GM12872 (cell line): ENCODE data around the gene PRKCE.

Experiments used
- TF ChIP-seq, protein P1 (sequence below): IDR thresholded peaks from 3 replicates; pipeline ENCODE4 v1.5.1; 2011; ENCODE audit warnings: low read depth, mild to moderate bottlenecking, low read length, moderate library complexity; ENCODE audit not compliant: insufficient read depth

The PRKCE gene

DNA sequence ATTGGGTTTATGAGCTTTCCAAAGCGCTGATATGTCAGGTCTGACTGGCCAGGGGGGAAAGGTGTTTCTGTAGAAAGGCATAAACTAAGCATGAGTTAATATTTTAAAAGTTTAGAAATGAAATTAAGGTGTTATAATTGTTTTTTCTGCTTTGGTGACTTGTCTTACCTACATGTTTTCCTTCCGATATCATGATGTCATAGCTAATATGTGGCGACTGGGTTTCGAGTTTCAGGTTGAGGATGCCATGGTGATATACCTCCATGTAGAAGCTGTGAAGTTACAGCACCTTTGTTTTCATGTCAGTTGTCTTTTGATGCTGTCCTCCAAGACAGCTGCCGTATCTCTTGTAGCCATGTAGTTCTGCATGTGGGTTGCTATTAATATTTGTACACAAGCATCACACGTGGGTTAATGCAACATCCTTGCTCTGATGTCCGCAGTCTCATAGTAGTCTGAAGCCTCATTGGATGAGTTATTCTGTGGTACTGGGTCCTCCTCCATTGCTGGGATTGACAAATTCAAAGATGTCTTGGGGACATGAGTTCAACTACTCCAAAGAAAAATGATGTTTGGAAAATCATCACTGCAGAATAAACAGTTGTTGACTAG is 230.6 kb downstream of the PRKCE start:
- TF ChIP-seq, protein P1, sequence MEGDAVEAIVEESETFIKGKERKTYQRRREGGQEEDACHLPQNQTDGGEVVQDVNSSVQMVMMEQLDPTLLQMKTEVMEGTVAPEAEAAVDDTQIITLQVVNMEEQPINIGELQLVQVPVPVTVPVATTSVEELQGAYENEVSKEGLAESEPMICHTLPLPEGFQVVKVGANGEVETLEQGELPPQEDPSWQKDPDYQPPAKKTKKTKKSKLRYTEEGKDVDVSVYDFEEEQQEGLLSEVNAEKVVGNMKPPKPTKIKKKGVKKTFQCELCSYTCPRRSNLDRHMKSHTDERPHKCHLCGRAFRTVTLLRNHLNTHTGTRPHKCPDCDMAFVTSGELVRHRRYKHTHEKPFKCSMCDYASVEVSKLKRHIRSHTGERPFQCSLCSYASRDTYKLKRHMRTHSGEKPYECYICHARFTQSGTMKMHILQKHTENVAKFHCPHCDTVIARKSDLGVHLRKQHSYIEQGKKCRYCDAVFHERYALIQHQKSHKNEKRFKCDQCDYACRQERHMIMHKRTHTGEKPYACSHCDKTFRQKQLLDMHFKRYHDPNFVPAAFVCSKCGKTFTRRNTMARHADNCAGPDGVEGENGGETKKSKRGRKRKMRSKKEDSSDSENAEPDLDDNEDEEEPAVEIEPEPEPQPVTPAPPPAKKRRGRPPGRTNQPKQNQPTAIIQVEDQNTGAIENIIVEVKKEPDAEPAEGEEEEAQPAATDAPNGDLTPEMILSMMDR, result no peak

DNA sequence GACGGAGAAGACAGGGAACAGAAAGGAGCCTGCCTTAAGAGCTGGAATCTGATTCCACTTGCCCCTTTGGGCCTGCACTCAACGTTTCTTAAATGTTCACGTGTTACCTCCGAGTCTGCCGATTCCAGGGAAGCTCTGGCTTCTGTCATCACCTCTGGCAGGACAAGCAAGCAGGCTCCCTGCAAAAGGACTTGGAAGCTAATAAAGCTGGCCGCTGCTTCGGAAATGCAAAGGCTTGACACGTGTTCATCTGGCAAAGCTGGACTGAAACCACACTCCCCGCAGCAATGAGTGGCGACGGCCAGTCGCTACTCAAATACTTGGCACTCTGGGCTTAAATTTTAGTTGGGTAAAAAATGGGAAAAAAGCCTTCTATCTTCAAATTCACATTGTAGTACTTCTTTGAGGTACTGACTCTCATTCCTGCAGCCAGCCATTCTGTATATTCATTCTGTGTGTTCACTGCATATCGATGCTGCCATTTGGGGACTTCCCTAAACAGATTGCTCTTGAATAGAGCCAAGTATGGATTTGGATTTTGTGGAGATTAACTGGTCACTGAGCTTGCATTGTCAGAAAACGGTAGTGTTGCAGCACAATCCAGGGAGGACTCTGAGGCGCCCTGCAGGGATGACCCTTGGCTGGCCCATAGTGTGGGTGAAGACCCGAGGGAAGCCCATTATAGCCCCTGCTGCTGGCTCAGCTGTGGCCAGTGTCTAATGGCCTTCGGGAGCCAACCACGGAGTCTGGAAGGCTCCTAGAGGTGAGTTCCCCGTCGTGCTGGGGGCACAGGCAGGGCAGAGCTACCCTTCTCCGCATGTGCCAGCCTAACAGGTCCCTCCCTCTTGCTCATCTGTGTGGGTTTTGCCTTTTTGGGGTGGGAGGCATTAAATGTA is 231.5 kb downstream of the PRKCE start:
- TF ChIP-seq, protein P1, result no peak

DNA sequence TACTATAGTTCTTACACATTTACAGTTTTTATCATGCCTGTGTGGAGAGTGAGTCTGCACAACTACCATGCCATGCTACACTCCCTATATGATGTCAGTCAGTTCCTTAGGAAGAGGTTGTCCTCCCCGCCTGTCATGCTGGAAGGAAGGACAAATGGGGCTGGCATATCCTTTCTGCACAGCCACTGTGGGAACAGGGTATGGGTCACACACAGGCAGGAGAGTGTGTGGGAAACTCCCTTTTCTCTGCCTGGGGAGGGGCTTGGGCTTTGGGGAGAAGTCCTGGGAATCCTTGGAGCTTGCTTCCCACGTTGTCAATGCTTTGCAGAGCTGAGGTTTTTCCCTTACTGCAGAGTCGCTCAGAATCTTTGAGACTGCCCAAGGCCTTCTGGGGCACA is 232.1 kb downstream of the PRKCE start:
- TF ChIP-seq, protein P1, result no peak

DNA sequence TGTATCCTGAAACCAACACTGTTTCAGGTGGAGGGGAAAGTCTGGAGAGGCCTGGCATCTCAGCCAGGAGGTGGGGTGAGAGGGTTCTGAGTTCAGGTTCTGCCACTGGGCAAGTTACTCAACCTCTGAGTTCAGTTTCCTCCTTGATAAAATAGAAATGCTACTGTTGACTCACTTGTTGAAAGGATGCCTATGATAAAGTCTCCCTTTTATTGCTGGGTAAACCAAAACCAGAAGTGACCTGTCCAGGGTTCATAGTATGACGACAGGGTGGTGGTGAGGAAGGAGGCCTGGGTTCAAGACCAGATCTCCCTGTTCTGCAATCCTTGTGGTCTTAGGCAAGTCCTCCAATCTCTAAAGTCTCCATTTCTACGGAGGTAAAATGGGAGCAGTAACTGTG is 232.7 kb downstream of the PRKCE start:
- TF ChIP-seq, protein P1, result no peak

DNA sequence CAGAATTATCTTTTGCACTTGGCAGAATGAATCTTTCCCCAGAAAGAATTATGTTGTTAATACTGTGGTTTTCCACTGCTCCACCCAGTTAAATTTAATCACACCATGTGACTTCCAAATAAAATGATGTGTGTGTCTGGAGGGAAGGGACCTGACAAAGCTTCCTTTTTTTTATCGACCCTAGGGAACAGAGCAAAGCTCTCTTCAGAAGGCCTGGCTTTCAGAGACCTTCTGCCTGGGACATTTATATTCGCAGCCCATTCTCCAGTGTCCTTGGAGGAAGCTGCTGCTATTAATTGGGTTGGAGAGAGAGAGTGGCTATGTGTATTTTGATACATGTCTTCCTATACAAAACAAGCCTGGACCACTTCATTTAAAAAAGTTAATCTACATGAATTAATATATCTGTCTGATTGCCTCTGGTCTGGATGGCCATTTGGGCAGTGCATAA is 233.7 kb downstream of the PRKCE start:
- TF ChIP-seq, protein P1, result no peak

DNA sequence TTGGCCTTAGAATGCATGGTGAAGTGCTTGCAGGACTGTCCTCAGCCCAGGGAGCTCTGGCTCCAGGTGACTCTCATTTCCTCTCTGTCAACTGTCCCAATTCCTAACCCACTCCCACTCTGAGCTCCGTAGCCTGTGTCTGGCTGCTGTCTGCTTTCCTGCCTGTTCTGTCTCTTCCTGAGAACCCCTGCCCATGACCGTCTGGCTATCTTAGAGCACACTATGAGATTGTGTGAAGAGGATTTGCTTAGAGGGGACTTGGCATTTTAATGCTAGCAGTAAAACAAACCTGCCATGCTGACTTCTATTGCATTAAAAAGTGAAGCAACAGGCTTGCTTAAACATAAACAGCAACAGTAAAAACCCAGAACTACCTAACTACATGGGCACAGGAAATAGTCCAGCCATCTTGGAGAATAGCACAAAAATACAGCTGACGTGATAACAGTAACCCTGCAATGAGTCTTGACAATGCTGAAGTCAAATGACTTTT is 234.7 kb downstream of the PRKCE start:
- TF ChIP-seq, protein P1, result no peak

DNA sequence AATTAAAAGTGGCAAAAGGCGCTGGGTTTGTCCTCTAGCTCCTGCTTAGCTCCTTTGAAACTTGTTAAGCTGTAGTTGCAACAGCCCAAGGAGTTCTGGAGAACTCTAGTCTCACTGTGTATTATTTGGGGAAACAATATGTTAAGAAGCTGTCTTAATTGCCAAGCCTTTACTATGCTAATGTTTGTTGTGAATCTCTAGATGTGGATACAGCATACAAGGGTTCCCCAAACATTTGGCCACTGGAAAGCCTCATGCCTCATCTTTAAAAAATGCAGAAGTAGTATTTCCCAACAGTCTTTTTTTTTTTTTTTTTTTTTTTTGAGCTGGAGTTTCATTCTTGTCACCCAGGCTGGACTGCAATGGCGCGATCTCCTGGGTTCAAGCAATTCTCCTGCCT is 236.7 kb downstream of the PRKCE start:
- TF ChIP-seq, protein P1, result no peak
